ENCODE measurements around the gene PRKCI.

DNA sequence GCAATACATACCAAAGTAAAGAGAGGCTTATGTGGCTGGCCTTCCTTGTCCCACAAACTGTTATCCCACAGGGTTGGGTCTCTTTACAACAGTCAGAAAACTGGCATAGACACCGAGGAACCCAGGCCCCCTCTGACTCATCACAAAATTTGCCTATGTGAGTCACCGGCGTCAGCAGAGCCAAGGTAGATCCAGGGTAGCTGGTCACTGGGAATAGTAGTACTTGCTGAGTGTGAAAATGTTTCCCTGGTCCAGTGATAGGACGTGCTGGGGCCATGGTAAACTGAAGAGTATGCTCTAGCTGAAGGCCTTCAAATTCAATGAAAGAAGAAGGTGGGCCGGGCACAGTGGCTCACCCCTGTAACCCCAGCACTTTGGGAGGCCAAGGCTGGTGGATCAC lies 108.1 kb downstream of the PRKCI start:
- TF ChIP-seq, protein P1, sequence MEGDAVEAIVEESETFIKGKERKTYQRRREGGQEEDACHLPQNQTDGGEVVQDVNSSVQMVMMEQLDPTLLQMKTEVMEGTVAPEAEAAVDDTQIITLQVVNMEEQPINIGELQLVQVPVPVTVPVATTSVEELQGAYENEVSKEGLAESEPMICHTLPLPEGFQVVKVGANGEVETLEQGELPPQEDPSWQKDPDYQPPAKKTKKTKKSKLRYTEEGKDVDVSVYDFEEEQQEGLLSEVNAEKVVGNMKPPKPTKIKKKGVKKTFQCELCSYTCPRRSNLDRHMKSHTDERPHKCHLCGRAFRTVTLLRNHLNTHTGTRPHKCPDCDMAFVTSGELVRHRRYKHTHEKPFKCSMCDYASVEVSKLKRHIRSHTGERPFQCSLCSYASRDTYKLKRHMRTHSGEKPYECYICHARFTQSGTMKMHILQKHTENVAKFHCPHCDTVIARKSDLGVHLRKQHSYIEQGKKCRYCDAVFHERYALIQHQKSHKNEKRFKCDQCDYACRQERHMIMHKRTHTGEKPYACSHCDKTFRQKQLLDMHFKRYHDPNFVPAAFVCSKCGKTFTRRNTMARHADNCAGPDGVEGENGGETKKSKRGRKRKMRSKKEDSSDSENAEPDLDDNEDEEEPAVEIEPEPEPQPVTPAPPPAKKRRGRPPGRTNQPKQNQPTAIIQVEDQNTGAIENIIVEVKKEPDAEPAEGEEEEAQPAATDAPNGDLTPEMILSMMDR (IDR thresholded peaks at IDR 0.05), result no peak
- no peak for TF ChIP-seq POLR2A (IDR thresholded peaks at IDR 0.05)
